HL-60/S4 treated with retinoic acid at 250 ng/mL for 4 days and 3 days (cell line): ENCODE data around the gene BCDIN3D.

Experiments
- in situ Hi-C: fragments of 300-500 bp; cut with MboI; formaldehyde crosslinking; loops from 2 replicates; pipeline ENCODE4 v1.7.0; 2022; ENCODE audit warnings: low sequenced_read_pairs

The BCDIN3D gene

GRCh38 chr12:49800421-49801140 is 42.3 kb downstream of the BCDIN3D start:
- in situ Hi-C loops, result no loop called here

- in situ Hi-C loops, result no loop called here
Measured at GRCh38 chr12:49798934-49799333, 44.0 kb downstream of the BCDIN3D start.

- in situ Hi-C loops, result no loop called here
Measured at GRCh38 chr12:49798248-49798647, 44.7 kb downstream of the BCDIN3D start.

- in situ Hi-C loops, result no loop called here
Measured at GRCh38 chr12:49797449-49797776, 45.5 kb downstream of the BCDIN3D start.

- in situ Hi-C loops, result no loop called here
Measured at GRCh38 chr12:49796606-49797448, 46.1 kb downstream of the BCDIN3D start.

GRCh38 chr12:49796155-49796554 is 46.8 kb downstream of the BCDIN3D start:
- in situ Hi-C loops, result no loop called here

- in situ Hi-C loops, result no loop called here
Measured at GRCh38 chr12:49795654-49796105, 47.2 kb downstream of the BCDIN3D start.

- in situ Hi-C loops, result no loop called here
Measured at GRCh38 chr12:49794811-49795653, 47.9 kb downstream of the BCDIN3D start.

- in situ Hi-C loops, result no loop called here
Measured at GRCh38 chr12:49794021-49794420, 48.9 kb downstream of the BCDIN3D start.

GRCh38 chr12:49793620-49794019 is 49.3 kb downstream of the BCDIN3D start:
- in situ Hi-C loops, result no loop called here

GRCh38 chr12:49792976-49793580 is 49.8 kb downstream of the BCDIN3D start:
- in situ Hi-C loops, result no loop called here

- in situ Hi-C loops, result no loop called here
Measured at GRCh38 chr12:49792181-49792970, 50.5 kb downstream of the BCDIN3D start.

GRCh38 chr12:49791700-49792099 is 51.2 kb downstream of the BCDIN3D start:
- in situ Hi-C loops, result no loop called here

- in situ Hi-C loops, result no loop called here
Measured at GRCh38 chr12:49790741-49791555, 52.0 kb downstream of the BCDIN3D start.

- in situ Hi-C loops, result no loop called here
Measured at GRCh38 chr12:49789992-49790391, 52.9 kb downstream of the BCDIN3D start.

- in situ Hi-C loops, result no loop called here
Measured at GRCh38 chr12:49787672-49788071, 55.2 kb downstream of the BCDIN3D start.
